ENCODE measurements around the gene MPPED1.

DNA sequence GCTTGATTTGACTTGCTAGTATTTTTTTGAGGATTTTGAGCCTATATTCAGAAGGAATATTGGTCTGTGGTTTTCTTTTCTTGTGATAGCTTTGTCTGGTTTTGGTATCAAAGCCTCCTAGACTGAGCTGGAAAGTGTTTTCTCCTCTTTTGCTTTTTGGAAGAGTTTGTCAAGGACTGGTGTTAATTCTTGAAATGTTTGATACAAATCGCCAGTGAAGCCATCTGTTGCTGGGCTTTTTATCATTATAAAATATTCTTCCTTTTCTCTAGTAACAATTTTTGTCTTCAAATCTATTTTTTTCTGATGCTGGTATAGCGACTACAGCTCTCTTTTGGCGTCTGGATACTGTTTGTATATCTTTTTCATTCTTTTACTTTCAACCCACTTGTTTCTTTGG is 45.2 kb downstream of the MPPED1 start:
- TF ChIP-seq, protein P1, sequence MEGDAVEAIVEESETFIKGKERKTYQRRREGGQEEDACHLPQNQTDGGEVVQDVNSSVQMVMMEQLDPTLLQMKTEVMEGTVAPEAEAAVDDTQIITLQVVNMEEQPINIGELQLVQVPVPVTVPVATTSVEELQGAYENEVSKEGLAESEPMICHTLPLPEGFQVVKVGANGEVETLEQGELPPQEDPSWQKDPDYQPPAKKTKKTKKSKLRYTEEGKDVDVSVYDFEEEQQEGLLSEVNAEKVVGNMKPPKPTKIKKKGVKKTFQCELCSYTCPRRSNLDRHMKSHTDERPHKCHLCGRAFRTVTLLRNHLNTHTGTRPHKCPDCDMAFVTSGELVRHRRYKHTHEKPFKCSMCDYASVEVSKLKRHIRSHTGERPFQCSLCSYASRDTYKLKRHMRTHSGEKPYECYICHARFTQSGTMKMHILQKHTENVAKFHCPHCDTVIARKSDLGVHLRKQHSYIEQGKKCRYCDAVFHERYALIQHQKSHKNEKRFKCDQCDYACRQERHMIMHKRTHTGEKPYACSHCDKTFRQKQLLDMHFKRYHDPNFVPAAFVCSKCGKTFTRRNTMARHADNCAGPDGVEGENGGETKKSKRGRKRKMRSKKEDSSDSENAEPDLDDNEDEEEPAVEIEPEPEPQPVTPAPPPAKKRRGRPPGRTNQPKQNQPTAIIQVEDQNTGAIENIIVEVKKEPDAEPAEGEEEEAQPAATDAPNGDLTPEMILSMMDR (IDR thresholded peaks at IDR 0.05; ENCODE audit: poor library complexity): no peak
- no peak for TF ChIP-seq EZH2 (IDR thresholded peaks at IDR 0.05; ENCODE audit: borderline replicate concordance)
- no peak for TF ChIP-seq EZH2phosphoT487 (IDR thresholded peaks at IDR 0.05; ENCODE audit: low read depth, severe bottlenecking, unreplicated experiment)

Measured in hepatocyte (in vitro differentiated cells).